A673 (cell line): Measurements from ENCODE around the gene TRAF1. TPM values are rescaled to one million over a fixed set of nuclear protein-coding genes. Genes with fewer than 3 reads are reported as not detected.

Source experiments
- BruUV-seq: library from RNA; stranded (reverse); fragments of 400-500 nt; replicated peaks from 2 replicates; lab custom pipeline; 2021; lab: Mats Ljungman, UMichigan
- CTCF ChIA-PET: fragments of 300-600 bp; sonication (Branson Sonifier 250); formaldehyde crosslinking; loops from one replicate; lab custom pipeline; 2022; ENCODE audit warnings: antibody characterized with exemption; lab: Charles Lee
- POLR2A ChIA-PET: fragments of 300-600 bp; sonication (Branson Sonifier 250); formaldehyde crosslinking; loops from one replicate; lab custom pipeline; 2022; ENCODE audit warnings: antibody characterized with exemption; ENCODE audit not compliant: low non-redundant PET; lab: Charles Lee
- DNase-seq: peaks from one replicate; pipeline ENCODE4 v3.0.0-alpha.2; 2015; ENCODE audit warnings: low spot score
- H3K27ac ChIP-seq: fragments of 200-600 bp; sonication (generic); 2 replicates; pipeline ENCODE4 v1.5.1; 2016; ENCODE audit warnings: mixed run types, low read depth, mild to moderate bottlenecking, mixed read lengths, antibody characterized with exemption, low read length; ENCODE audit not compliant: poor library complexity, severe bottlenecking
- H3K27me3 ChIP-seq: fragments of 200-600 bp; sonication (generic); replicated peaks from 2 replicates; pipeline ENCODE4 v1.6.1; 2017; ENCODE audit warnings: mixed run types, low read depth, mild to moderate bottlenecking, mixed read lengths, antibody characterized with exemption, low read length; ENCODE audit not compliant: insufficient read depth, poor library complexity
- H3K36me3 ChIP-seq: fragments of 200-600 bp; sonication (generic); 2 replicates; pipeline ENCODE4 v1.6.1; 2016; ENCODE audit warnings: mixed run types, mild to moderate bottlenecking, mixed read lengths, antibody characterized with exemption, low read length; ENCODE audit not compliant: insufficient read depth, poor library complexity, severe bottlenecking
- H3K4me1 ChIP-seq: fragments of 200-600 bp; sonication (generic); 2 replicates; pipeline ENCODE4 v1.6.1; 2017; ENCODE audit warnings: mixed run types, mild to moderate bottlenecking, mixed read lengths, antibody characterized with exemption, low read length; ENCODE audit not compliant: insufficient read depth, poor library complexity, severe bottlenecking
- H3K4me3 ChIP-seq: fragments of 200-600 bp; sonication (generic); 2 replicates; pipeline ENCODE4 v1.5.1; 2016; ENCODE audit warnings: low read depth, mixed run types, mild to moderate bottlenecking, mixed read lengths, low read length; ENCODE audit not compliant: poor library complexity, severe bottlenecking
- H3K9me3 ChIP-seq: fragments of 200-600 bp; sonication (generic); 2 replicates; pipeline ENCODE4 v1.6.1; 2016; ENCODE audit warnings: mixed run types, low read depth, mild to moderate bottlenecking, mixed read lengths, antibody characterized with exemption, low read length; ENCODE audit not compliant: poor library complexity, severe bottlenecking
- EZH2 ChIP-seq: fragments of 200-600 bp; sonication (generic); IDR thresholded peaks from 2 replicates; pipeline ENCODE4 v1.6.1; 2017; ENCODE audit warnings: borderline replicate concordance, low read depth, mild to moderate bottlenecking, mixed read lengths, antibody characterized with exemption, low read length; ENCODE audit not compliant: poor library complexity, severe bottlenecking
- intact Hi-C: fragments of 100-400 bp; cut with micrococcal nuclease; formaldehyde crosslinking; loops from one replicate; pipeline ENCODE4 v1.10.0; 2022; ENCODE audit not compliant: unreplicated experiment
- total RNA-seq: library from RNA; stranded (reverse); gene quantifications from 2 replicates; pipeline ENCODE4 v1.2.3, GENCODE V29; 2021
- TF ChIP-seq, protein P1 (sequence below): fragments of 300-800, 200-600 bp; sonication (generic); conservative IDR thresholded peaks from 2 replicates; pipeline ENCODE4 v1.5.1; 2017; ENCODE audit warnings: low read depth, mild to moderate bottlenecking, antibody characterized with exemption, low read length, moderate library complexity, mixed read lengths

The TRAF1 gene
- total RNA-seq, 1 experiment from 2014 or later: 0.73 TPM

DNA sequence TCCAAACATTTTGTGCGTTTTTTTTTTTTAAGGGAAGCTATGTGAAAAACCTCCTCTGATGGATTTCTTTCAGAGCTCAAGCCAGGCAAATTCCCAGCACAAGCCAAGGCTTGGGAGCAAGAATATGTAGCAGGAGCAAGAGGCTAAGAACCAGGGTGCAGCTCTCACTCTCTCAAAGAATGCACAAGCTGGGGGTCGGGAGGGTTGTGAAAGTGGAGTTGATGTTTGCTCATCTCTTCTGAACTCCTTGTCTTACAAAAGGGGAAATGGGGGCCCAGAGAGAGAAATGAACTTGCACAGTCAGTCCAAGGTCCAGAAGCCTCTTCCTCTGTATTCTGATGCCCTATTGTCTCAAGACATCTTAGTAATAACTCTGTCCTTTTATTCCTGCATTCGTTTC lies 7.7 kb upstream of the TRAF1 start:
- no peaks in the 10 kb centered on the region for H3K36me3 ChIP-seq
- no peaks in the 10 kb centered on the region for H3K9me3 ChIP-seq
- ChIA-PET CTCF (interaction anchor here (0.7 kb wide), 1 partner anchor 182 kb away, joined by 5 read pairs; no protein-coding TSS in a partner anchor), POLR2A (no interaction called here)
- intact Hi-C loops: no loop called here
- H3K27me3 ChIP-seq: no peaks in the 10 kb centered on the region
- no peak for DNase-seq
- H3K27ac ChIP-seq: no peak overlapping the region
- TF ChIP-seq, protein P1, sequence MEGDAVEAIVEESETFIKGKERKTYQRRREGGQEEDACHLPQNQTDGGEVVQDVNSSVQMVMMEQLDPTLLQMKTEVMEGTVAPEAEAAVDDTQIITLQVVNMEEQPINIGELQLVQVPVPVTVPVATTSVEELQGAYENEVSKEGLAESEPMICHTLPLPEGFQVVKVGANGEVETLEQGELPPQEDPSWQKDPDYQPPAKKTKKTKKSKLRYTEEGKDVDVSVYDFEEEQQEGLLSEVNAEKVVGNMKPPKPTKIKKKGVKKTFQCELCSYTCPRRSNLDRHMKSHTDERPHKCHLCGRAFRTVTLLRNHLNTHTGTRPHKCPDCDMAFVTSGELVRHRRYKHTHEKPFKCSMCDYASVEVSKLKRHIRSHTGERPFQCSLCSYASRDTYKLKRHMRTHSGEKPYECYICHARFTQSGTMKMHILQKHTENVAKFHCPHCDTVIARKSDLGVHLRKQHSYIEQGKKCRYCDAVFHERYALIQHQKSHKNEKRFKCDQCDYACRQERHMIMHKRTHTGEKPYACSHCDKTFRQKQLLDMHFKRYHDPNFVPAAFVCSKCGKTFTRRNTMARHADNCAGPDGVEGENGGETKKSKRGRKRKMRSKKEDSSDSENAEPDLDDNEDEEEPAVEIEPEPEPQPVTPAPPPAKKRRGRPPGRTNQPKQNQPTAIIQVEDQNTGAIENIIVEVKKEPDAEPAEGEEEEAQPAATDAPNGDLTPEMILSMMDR: no peak
- no peak for TF ChIP-seq EZH2
- BruUV-seq: no TSS peak
- no peak overlapping the region for H3K4me3 ChIP-seq
- H3K4me1 ChIP-seq: peaks cover 36% of the 10 kb centered on the region

DNA sequence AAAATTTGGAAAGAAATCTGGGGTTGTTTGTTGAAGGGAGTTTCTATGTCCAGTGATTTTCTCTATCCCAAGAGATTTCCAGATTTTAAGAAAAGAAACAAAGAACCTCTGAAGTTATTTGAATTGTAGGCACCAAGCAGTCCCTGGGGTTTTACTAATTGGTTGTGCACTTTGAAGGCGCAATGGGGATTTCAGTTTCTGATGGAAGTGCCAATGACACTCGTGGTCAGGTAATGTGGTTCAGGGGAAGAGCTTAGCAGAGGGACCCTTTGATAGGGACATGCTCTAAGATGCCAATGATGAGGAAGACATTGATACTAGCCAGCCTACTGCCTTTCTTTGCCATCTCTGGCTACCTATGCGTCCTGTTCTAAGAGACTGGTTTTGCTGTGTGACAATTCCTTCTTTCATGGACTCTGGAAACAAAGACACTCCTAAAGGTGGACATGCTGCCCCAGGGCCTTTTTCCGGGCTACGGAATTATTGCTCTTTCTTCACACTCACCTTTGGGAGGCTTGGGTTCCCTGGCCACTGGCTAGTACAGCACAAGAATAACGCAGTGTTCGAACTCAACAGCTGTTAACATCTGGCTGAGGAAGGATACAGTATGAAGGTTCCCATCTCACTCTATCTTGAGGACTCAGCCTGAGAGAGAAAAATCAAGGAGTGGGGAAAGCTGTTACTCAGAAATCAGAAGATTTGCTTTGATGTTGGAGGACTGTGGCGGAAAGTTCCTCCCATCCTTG lies 6.9 kb upstream of the TRAF1 start:
- intact Hi-C loops: no loop called here
- TF ChIP-seq, protein P1: no peak
- TF ChIP-seq EZH2: no peak
- Histone ChIP-seq H3K27me3 (no peaks in the 10 kb centered on the region), H3K36me3 (no peaks in the 10 kb centered on the region), H3K27ac (no peak overlapping the region), H3K4me1 (peaks cover 36% of the 10 kb centered on the region), H3K4me3 (no peak overlapping the region), H3K9me3 (no peaks in the 10 kb centered on the region)
- no peak for DNase-seq
- ChIA-PET CTCF (no interaction called here), POLR2A (no interaction called here)
- no TSS peak for BruUV-seq

DNA sequence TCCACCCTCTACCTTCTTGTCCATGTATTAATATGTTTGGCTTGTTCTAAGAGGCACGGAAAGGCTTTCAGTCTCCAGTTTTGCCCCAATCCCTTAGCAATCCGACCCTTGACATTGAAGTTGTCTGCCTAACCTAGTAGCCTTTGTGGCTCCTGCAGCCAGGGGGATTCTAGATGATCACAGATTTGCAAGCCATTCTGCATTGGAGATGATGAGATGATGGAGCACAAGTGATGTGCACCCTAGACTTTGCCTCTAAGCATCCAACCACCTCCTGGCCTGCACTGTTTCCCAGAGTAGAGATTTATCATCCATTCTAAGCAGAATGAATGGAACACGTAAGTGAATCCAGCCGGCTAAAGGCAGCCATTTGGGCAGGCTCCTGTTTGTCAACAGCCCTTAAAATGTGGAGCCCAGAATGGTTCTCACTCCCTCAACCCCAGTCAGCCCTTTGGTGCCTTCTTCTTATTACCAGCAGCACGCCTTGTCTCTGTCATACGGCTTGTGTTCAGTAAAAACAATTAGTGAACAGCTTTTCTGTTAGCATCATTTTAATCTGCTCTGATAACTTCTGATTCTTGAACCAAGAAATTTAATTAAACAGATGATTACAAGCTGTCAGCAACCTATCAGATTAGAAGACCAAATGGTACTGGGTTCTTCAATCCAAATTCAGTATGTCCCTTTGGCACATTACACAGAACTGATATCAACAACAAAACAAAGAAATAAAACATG lies 5.7 kb upstream of the TRAF1 start:
- CTCF ChIA-PET: no interaction called here
- Histone ChIP-seq H3K4me3 (no peak overlapping the region), H3K27ac (no peak overlapping the region), H3K4me1 (peaks cover 36% of the 10 kb centered on the region), H3K9me3 (no peaks in the 10 kb centered on the region), H3K27me3 (no peaks in the 10 kb centered on the region), H3K36me3 (no peaks in the 10 kb centered on the region)
- DNase-seq: no peak
- intact Hi-C loops: no loop called here
- BruUV-seq: no TSS peak
- TF ChIP-seq, protein P1: no peak
- no peak for TF ChIP-seq EZH2
- POLR2A ChIA-PET: no interaction called here
